OCI-LY1 (cell line): ENCODE measurements around the gene ELMO1.

ENCODE experiments used
- H2AFZ ChIP-seq: fragments of 200-600 bp; sonication (generic), shearing (Covaris generic); 2 replicates; pipeline ENCODE4 v1.6.0; 2014; ENCODE audit warnings: antibody characterized with exemption, mild to moderate bottlenecking, low read length
- H3F3A ChIP-seq: fragments of 200-600 bp; sonication (generic), shearing (Covaris generic); 2 replicates; pipeline ENCODE4 v1.6.0; 2014; ENCODE audit warnings: mild to moderate bottlenecking, antibody characterized with exemption, low read length, moderate library complexity; ENCODE audit not compliant: insufficient read depth
- H3K27ac ChIP-seq: fragments of 200-600 bp; sonication (generic); 2 replicates; pipeline ENCODE4 v1.5.1; 2014; ENCODE audit warnings: low read length, mixed run types, mild to moderate bottlenecking, low read depth; ENCODE audit not compliant: poor library complexity, severe bottlenecking
- H3K27me3 ChIP-seq: fragments of 200-600 bp; sonication (generic); 2 replicates; pipeline ENCODE4 v1.6.0; 2014; ENCODE audit warnings: antibody characterized with exemption, mild to moderate bottlenecking, low read length, moderate library complexity; ENCODE audit not compliant: insufficient read depth
- H3K36me3 ChIP-seq: fragments of 200-600 bp; sonication (generic); 2 replicates; pipeline ENCODE4 v1.6.1; 2014; ENCODE audit warnings: mild to moderate bottlenecking, antibody characterized with exemption, low read length, moderate library complexity, mixed read lengths; ENCODE audit not compliant: insufficient read depth
- H3K4me1 ChIP-seq: fragments of 200-600 bp; sonication (generic); 2 replicates; pipeline ENCODE4 v1.5.1; 2014; ENCODE audit warnings: mild to moderate bottlenecking, low read length, moderate library complexity; ENCODE audit not compliant: insufficient read depth, severe bottlenecking
- H3K4me2 ChIP-seq: fragments of 200-600 bp; sonication (generic), shearing (Covaris generic); 2 replicates; pipeline ENCODE4 v1.6.1; 2014; ENCODE audit warnings: low read length
- H3K4me3 ChIP-seq: fragments of 200-600 bp; sonication (generic); 2 replicates; pipeline ENCODE4 v1.5.1; 2014; ENCODE audit warnings: low read length, low read depth, mild to moderate bottlenecking, mixed read lengths; ENCODE audit not compliant: poor library complexity, severe bottlenecking
- H3K79me2 ChIP-seq: fragments of 200-600 bp; shearing (Covaris generic); 2 replicates; pipeline ENCODE4 v1.6.1; 2016; ENCODE audit warnings: mixed run types, low read length, mixed read lengths; ENCODE audit not compliant: insufficient read depth
- H3K9ac ChIP-seq: fragments of 200-600 bp; sonication (generic), shearing (Covaris generic); 2 replicates; pipeline ENCODE4 v1.6.1; 2014; ENCODE audit warnings: mild to moderate bottlenecking, low read length, mixed read lengths
- H3K9me2 ChIP-seq: fragments of 200-600 bp; sonication (generic), shearing (Covaris generic); 2 replicates; pipeline ENCODE4 v1.6.1; 2014; ENCODE audit warnings: low read depth, mild to moderate bottlenecking, low read length, mixed read lengths
- H3K9me3 ChIP-seq: fragments of 200-600 bp; shearing (Covaris generic); 2 replicates; pipeline ENCODE4 v1.6.1; 2014; ENCODE audit warnings: low read length, mixed read lengths
- H4K20me1 ChIP-seq: fragments of 200-600 bp; sonication (generic), shearing (Covaris generic); 2 replicates; pipeline ENCODE4 v1.6.0; 2016; ENCODE audit warnings: mild to moderate bottlenecking, low read length; ENCODE audit not compliant: insufficient read depth
- CTCF ChIP-seq: fragments of 200-600 bp; sonication (generic), shearing (Covaris generic); IDR thresholded peaks from 2 replicates; pipeline ENCODE4 v1.5.1; 2017; ENCODE audit warnings: mild to moderate bottlenecking, antibody characterized with exemption, low read length, moderate library complexity, mixed read lengths
- EZH2 ChIP-seq: fragments of 200-600 bp; sonication (generic), shearing (Covaris generic); IDR thresholded peaks from 2 replicates; pipeline ENCODE4 v1.8.0; 2017; ENCODE audit warnings: borderline replicate concordance, mixed run types, mild to moderate bottlenecking, antibody characterized with exemption, low read length, moderate library complexity, mixed read lengths

Gene ELMO1

GRCh38 chr7:37265876-37266275, 182.8 kb downstream of the ELMO1 start:
- H3K27me3 ChIP-seq = no peaks in the 10 kb centered on the region
- no peak overlapping the region for H3K27ac ChIP-seq
- TF ChIP-seq CTCF (no peak), EZH2 (no peak)
- H3K36me3 ChIP-seq = peaks cover 50% of the 10 kb centered on the region
- no peak overlapping the region for H2AFZ ChIP-seq
- H4K20me1 ChIP-seq = no peaks in the 10 kb centered on the region
- H3K4me3 ChIP-seq = no peak overlapping the region
- H3K9ac ChIP-seq = no peak overlapping the region
- H3K79me2 ChIP-seq = 0 out of 2 replicates have a peak, but pooled peaks cover 3% of the 10 kb centered on the region
- no peaks in the 10 kb centered on the region for H3K9me2 ChIP-seq
- no peaks in the 10 kb centered on the region for H3K9me3 ChIP-seq
- no peak overlapping the region for H3K4me2 ChIP-seq
- no peaks in the 10 kb centered on the region for H3F3A ChIP-seq
- peaks cover 3% of the 10 kb centered on the region for H3K4me1 ChIP-seq

- no peaks in the 10 kb centered on the region for H3K27me3 ChIP-seq
- peaks cover 3% of the 10 kb centered on the region for H3K4me1 ChIP-seq
- H3K27ac ChIP-seq = peak overlapping the region; percentile 18
Observed at GRCh38 chr7:37265006-37265405, 183.7 kb downstream of the ELMO1 start.

GRCh38 chr7:37262181-37262580, 186.5 kb downstream of the ELMO1 start:
- H3K27me3 ChIP-seq = no peaks in the 10 kb centered on the region
- no peak overlapping the region for H3K4me2 ChIP-seq
- H3K9me3 ChIP-seq = no peaks in the 10 kb centered on the region
- no peak for TF ChIP-seq EZH2
- TF ChIP-seq CTCF = no peak
- H3K9me2 ChIP-seq = no peaks in the 10 kb centered on the region
- H3K79me2 ChIP-seq = no peaks in the 10 kb centered on the region
- no peaks in the 10 kb centered on the region for H3F3A ChIP-seq
- H2AFZ ChIP-seq = no peak overlapping the region
- no peak overlapping the region for H3K9ac ChIP-seq
- H3K27ac ChIP-seq = no peak overlapping the region
- H3K4me1 ChIP-seq = peaks cover 3% of the 10 kb centered on the region
- H3K36me3 ChIP-seq = peaks cover 46% of the 10 kb centered on the region
- H4K20me1 ChIP-seq = no peaks in the 10 kb centered on the region
- H3K4me3 ChIP-seq = no peak overlapping the region

More at GRCh38 chr7:37265006-37265405, 183.7 kb downstream of the ELMO1 start:
- Histone ChIP-seq H3K9me3 (no peaks in the 10 kb centered on the region), H3K9ac (no peak overlapping the region), H4K20me1 (no peaks in the 10 kb centered on the region), H3K36me3 (peaks cover 44% of the 10 kb centered on the region), H3F3A (no peaks in the 10 kb centered on the region), H3K79me2 (0 out of 2 replicates have a peak, but pooled peaks cover 1% of the 10 kb centered on the region), H2AFZ (no peak overlapping the region), H3K9me2 (no peaks in the 10 kb centered on the region), H3K4me2 (no peak overlapping the region), H3K4me3 (no peak overlapping the region)
- TF ChIP-seq EZH2 (no peak), CTCF (no peak)
